ENCODE results near the gene COL4A2.

Gene COL4A2

DNA sequence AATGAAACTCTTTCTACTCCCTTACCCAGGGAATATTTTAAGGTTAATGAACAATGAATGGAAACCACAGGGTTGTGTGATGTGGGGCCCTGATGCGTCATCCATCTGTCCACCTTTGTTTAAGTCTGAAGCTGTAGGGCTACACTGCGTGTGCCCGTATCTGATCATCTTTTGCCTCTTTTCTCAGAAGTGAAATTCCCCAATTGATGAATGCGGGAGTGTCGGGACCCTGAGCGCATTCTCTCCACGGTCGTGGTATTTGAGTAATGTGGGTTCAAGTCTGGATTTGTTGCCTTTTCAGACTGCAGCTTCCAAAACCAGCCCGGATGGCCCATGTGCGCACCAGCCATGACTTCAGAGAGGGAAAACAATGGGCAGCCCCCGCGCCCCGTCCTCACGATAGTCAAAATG lies 112.3 kb downstream of the COL4A2 start:
- no peak for DNase-seq (ENCODE audit: low read depth in 2 of 2)

GRCh38 chr13:110419946-110420345 lies 112.9 kb downstream of the COL4A2 start:
- no peak for DNase-seq (ENCODE audit: low read depth in 2 of 2)

DNA sequence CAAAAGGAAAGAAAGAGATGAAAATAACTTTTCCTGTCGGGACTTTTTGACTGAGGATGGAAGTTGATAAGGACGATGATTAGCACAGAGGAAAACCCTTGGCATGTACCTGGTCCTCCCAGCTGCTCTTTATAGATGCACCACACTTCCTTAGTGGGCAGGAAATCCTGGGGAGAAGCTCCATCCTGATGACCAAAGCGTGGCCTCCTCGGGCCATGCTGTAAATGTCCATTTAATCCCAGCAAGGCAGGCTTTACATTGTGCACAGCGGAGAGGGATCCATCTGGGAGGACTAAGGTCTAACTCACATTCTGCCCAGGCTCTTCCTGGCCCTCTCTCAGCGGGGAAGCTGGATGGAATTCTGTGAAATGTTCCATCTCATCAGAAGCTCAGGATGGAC lies 113.5 kb downstream of the COL4A2 start:
- DNase-seq (ENCODE audit: low read depth in 2 of 2) = no peak

DNA sequence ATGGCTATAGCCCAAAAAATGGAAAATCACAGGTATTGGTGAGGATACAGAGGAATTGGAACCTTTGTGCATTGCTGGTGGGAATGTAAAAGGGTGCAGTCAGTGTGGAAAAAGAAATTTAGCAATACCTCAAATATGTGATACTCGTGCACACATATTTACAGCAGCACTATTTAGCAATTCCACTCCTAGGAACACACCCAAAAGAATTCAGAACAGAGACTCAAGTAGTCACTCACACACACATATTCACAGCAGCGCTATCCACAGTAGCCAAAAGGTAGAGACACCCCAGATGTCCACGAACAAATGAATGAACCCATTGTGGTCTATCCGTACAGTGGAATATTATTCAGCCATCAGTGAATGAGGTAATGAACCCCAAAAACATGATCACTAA lies 114.0 kb downstream of the COL4A2 start:
- DNase-seq (ENCODE audit: low read depth in 2 of 2) = no peak

GRCh38 chr13:110421696-110422385 lies 114.8 kb downstream of the COL4A2 start:
- no peak for DNase-seq (ENCODE audit: low read depth in 2 of 2)

GRCh38 chr13:110422913-110423688 lies 116.0 kb downstream of the COL4A2 start:
- no peak for DNase-seq (ENCODE audit: low read depth in 2 of 2)

GRCh38 chr13:110423689-110424302 lies 116.7 kb downstream of the COL4A2 start:
- DNase-seq (ENCODE audit: low read depth in 2 of 2) = no peak

- no peak for DNase-seq (ENCODE audit: low read depth in 2 of 2)
These were observed 117.7 kb downstream of the COL4A2 start for GRCh38 chr13:110424569-110425443.

DNA sequence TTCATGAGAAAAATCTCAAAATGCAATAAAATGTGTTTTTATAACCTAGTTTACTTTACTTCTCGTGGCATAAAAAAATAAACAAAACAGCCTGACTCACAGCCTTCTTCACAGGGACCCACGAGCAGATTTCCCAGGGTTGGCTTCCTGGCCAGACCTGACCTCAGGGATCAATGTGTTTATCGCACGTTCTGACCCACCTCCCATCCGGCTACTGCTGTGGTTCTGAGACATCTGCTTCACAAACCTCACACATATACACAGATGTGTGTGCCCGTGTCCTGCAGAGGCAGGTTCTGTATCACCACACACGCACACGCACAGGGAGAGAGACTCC lies 118.3 kb downstream of the COL4A2 start:
- no peak for DNase-seq (ENCODE audit: low read depth in 2 of 2)

DNA sequence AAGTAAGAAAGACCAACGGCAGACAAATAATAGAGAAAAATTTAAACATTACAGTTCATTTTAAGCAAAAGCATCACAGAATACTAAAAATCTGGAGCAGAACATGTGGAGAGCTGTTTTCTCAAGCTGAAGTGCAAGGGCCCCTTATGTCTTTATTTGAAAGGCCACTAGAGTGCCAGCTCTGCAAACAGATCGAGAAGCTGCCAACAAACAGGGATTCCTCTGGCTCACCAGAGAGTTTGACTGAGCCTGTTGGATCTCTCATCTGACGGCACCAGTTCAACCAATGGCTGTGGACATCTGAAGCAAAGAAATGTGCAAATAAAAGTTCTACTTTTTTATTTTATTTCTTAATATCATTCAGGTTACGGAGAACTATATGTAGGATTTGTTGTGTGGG lies 119.7 kb downstream of the COL4A2 start:
- DNase-seq (ENCODE audit: low read depth in 2 of 2) = no peak

- no peak for DNase-seq (ENCODE audit: low read depth in 2 of 2)
These were observed 121.2 kb downstream of the COL4A2 start for GRCh38 chr13:110428313-110428712.

DNA sequence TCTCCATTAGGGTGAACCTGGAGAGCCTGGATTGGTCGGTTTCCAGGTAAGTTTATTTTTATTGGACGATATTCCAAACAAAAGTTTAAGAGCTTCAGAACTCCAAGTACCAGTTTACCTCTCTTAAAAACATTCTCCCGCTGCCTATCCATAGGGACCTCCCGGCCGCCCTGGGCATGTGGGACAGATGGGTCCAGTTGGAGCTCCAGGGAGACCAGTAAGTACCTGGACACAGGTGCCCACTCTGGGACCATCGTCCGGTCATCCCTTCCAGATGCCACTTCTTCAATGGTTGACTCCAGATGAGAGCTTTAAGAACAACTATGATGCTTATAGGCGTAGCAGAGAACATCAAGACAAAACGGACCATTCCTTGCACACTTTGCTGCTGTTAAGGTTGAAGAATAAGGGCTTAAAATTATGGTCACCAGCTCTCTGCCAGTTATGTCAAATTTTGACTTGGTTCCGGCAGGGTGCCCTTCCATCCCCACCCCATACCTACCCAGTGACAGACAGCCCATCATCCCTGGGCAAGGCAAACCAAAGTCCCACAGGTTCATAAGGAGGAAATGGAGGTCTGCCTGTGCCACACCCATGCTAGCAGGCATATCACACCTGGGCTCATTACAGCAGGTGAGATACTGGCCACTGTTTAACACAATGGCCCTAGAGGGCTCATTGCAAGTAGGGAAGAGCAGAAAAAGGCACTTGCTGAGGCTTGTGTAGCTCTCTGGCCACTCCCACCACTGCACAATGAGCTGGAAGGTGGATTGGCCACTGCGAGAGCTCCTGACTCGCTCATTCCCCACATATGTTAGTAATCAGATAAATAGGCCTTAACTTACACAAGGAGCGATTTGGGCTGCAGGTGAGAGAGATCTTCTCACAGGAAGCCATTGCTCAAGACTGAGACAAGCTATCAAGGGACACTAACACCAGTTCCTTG lies 123.6 kb downstream of the COL4A2 start:
- DNase-seq (ENCODE audit: low read depth in 2 of 2) = no peak

DNA sequence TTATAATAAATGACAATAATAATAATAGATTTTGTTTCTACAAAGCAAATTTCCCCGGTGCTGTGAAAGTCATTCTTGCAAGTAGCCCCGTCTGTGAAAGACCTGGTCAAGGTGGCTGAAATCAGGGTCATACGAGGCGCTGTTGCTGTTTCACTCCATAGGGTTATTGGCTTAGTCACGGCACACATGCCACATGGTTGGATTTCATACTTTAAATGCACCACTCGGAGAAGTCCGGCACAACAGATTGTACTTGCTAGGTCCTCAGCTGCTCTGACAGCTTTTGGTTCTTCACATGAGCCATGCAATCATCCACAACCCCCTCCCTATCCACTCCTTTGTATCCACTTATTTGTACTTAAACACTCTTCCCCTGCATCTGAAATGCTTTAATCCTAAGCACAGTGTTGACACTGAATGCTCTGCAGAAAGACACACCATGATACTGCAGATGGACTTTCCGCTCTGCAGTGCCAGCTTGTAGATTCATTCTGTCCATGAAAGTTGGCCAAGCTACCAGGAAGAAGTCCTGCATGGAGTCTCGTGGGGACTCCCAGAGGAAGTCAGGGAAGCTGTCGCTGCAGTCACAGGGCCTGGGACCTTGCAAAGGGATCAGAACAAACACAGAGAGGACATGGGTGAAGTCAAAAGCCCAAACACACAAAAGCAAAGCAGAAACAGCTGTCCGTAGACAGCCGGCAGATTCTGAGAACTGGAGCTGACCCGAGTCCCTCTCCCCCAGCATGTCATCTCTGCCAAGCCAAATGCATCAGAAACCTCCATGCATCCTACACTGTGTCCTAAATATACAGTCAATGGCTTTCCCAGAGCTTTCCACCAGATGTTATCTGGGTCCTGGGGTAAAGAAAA lies 124.6 kb downstream of the COL4A2 start:
- no peak for DNase-seq (ENCODE audit: low read depth in 2 of 2)

DNA sequence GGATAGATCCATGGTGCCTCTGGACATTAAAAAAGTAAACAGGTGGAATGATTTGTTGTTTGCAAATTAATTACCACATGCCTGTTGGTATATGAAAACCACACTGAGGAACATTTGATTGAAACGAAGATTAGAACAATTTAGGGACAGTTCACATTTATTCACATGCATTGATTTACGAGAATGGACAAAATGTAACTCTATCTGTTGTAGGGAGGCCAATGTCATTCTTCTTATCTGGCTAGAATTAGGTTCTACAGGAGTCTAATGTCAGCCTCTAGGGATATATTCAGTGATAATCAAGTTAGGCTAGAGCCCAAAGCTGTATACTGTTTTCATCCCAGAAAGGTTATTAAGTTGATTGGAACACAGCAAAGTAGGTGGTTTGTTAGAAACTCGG lies 125.4 kb downstream of the COL4A2 start:
- DNase-seq (ENCODE audit: low read depth in 2 of 2) = no peak

- DNase-seq (ENCODE audit: low read depth in 2 of 2) = no peak
These were observed 125.9 kb downstream of the COL4A2 start for GRCh38 chr13:110433014-110433413.

DNA sequence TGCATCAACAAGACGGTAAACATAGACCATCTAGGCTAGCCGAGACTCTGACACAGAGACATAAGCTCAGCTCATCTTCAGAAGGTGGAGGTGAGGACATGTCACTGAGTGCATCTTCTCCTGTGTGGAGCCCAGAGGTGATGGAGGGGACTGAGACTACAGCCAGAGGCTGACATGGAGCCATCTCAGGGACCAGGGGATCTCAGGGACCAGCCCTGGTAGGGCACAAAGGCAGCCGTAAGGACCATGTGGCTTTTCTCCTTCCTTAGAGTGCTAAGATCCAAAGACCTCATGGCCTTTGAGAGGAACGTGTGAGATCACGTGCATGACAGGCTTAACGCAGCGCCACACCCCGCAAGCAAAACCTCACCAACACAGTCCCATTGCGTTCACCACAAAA lies 127.5 kb downstream of the COL4A2 start:
- no peak for DNase-seq (ENCODE audit: low read depth in 2 of 2)

DNA sequence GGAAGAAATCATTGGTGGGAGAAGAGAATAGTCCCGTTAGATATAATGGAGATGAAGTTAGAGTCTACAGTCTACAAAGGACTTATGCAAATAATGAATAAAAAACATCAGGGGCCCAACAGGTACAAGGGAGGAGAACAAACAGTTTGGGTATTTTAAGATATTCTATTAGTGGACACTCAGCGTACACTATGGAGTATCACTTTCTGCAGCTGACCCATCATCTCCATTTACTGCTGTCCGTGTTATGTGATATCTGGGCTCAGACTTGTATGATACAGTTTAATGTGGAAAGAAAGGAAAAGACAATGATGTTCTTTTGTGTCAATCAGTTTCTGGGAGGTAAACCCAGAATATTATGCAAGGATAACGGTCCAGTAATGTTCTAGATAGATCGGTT lies 128.2 kb downstream of the COL4A2 start:
- no peak for DNase-seq (ENCODE audit: low read depth in 2 of 2)

GRCh38 chr13:110436276-110436675 lies 129.2 kb downstream of the COL4A2 start:
- DNase-seq (ENCODE audit: low read depth in 2 of 2) = no peak

GRCh38 chr13:110436786-110437370 lies 129.8 kb downstream of the COL4A2 start:
- DNase-seq (ENCODE audit: low read depth in 2 of 2) = no peak

DNA sequence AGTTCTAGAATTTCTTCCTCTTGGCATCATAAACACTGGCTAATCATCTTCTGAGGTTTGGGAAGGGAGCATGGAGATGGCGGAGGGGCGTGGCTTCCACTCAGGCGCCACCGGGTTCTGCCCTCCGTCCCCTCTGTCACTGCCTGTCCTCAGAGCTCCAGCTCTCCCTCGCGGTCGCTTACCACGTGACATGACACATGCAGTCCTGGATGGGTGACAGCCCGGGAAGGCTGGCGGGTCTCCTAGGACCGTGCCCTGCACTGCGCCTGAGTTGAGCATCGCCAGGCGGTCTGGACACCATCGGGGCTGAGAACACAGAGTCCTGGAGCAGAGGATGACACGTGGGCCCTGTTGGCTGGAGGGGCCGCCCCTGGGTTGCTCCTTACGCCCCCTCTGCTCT lies 131.1 kb downstream of the COL4A2 start:
- no peak for DNase-seq (ENCODE audit: low read depth in 2 of 2)
